Vagina (tissue), 2 donors: Measurements from ENCODE around the gene HLA-DOB. TPM values are rescaled to one million over a fixed set of nuclear protein-coding genes. Genes with fewer than 3 reads are reported as not detected.

Source experiments
- DNase-seq, 2 donors: peaks; one replicate each; pipeline ENCODE4 v3.0.0-alpha.2; 2017; ENCODE audit errors: extremely low spot score in 2 of 2
- H3K27ac ChIP-seq: fragments of 200-600 bp; sonication (generic); one replicate; pipeline ENCODE4 v1.5.1; 2019
- H3K27me3 ChIP-seq: fragments of 200-600 bp; sonication (generic); one replicate; pipeline ENCODE4 v1.5.1; 2019
- H3K36me3 ChIP-seq, 2 donors: fragments of 200-600 bp; sonication (generic); one replicate each; pipeline ENCODE4 v1.5.1; 2017 to 2019
- H3K4me1 ChIP-seq: fragments of 200-600 bp; sonication (generic); one replicate; pipeline ENCODE4 v1.5.1; 2019
- H3K4me3 ChIP-seq, 2 donors: fragments of 200-600 bp; sonication (generic); 1 replicate in 1 of 2; 2 replicates in 1 of 2; pipeline ENCODE4 v1.5.1; 2016 to 2019
- H3K9me3 ChIP-seq: fragments of 200-600 bp; sonication (generic); one replicate; pipeline ENCODE4 v1.5.1; 2019
- POLR2A ChIP-seq, 2 donors: fragments of 450-650 bp; IDR thresholded peaks; one replicate each; pipeline ENCODE4 v1.6.1; 2017; ENCODE audit warnings: antibody characterized with exemption in 2 of 2, mild to moderate bottlenecking in 2 of 2, moderate library complexity in 2 of 2
- POLR2AphosphoS5 ChIP-seq, 2 donors: sonication (generic); formaldehyde crosslinking; IDR thresholded peaks; one replicate each; pipeline ENCODE4 v1.9.0; 2017; ENCODE audit warnings: antibody characterized with exemption in 2 of 2, mild to moderate bottlenecking in 2 of 2, low read depth in 1 of 2; ENCODE audit not compliant: insufficient read depth in 1 of 2
- intact Hi-C: fragments of 100-400 bp; cut with DNase I; formaldehyde crosslinking; loops from one replicate; pipeline ENCODE4 v1.15.1; 2023
- total RNA-seq: library from RNA; depleted of rRNA; stranded (reverse); fragments of >200 nt; gene quantifications from one replicate; pipeline ENCODE4 v1.2.3, GENCODE V29; 2016
- TF ChIP-seq, protein P1 (sequence below), 3 experiments: fragments of 450-650 bp in 2 of 3; fragments of 200-600 bp in 1 of 3; sonication (generic) in 1 of 3; IDR thresholded peaks; one replicate each; pipeline ENCODE4 v1.5.1; 2017 to 2019; ENCODE audit warnings: antibody characterized with exemption in 3 of 3, mild to moderate bottlenecking in 2 of 3, moderate library complexity in 2 of 3

Gene HLA-DOB
- total RNA-seq, 1 donor from 2014 or later: 2.7 TPM

DNA sequence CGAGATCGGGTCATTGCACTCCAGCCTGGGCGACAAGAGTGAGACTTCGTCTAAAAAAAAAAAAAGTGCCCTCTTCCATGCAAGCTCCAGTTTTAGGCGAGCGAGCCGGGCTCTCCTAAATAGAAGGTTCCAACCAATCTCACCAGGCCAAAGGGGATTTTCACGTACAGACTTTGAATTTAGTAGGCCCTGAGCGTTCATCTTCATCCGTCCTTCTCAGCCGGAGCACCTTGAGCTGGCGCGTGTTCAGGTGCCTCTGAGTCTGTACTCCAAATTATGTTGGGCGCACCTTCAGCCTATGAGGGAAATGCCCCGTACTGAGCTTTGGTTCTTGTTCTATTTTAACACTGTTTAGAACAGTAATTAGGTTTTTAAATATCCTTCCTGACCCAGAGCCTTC is 22.6 kb upstream of the HLA-DOB start:
- intact Hi-C loops: no loop called here
- H3K36me3 ChIP-seq: peaks cover 0 to 19% of the 10 kb centered on the region in 2 donors
- H3K9me3 ChIP-seq: no peaks in the 10 kb centered on the region
- no peak for DNase-seq
- H3K4me1 ChIP-seq: peaks cover 36% of the 10 kb centered on the region
- no peaks in the 10 kb centered on the region for H3K27me3 ChIP-seq
- H3K27ac ChIP-seq: peak overlapping the region; percentile 92
- TF ChIP-seq POLR2A (IDR thresholded peaks at IDR 0.05): no peak
- no peak for TF ChIP-seq POLR2AphosphoS5 (IDR thresholded peaks at IDR 0.05; ENCODE audit: insufficient read depth in 1 of 2, low read depth in 1 of 2)
- TF ChIP-seq, protein P1, sequence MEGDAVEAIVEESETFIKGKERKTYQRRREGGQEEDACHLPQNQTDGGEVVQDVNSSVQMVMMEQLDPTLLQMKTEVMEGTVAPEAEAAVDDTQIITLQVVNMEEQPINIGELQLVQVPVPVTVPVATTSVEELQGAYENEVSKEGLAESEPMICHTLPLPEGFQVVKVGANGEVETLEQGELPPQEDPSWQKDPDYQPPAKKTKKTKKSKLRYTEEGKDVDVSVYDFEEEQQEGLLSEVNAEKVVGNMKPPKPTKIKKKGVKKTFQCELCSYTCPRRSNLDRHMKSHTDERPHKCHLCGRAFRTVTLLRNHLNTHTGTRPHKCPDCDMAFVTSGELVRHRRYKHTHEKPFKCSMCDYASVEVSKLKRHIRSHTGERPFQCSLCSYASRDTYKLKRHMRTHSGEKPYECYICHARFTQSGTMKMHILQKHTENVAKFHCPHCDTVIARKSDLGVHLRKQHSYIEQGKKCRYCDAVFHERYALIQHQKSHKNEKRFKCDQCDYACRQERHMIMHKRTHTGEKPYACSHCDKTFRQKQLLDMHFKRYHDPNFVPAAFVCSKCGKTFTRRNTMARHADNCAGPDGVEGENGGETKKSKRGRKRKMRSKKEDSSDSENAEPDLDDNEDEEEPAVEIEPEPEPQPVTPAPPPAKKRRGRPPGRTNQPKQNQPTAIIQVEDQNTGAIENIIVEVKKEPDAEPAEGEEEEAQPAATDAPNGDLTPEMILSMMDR (IDR thresholded peaks at IDR 0.05): no peak
- no peak overlapping the region for H3K4me3 ChIP-seq

DNA sequence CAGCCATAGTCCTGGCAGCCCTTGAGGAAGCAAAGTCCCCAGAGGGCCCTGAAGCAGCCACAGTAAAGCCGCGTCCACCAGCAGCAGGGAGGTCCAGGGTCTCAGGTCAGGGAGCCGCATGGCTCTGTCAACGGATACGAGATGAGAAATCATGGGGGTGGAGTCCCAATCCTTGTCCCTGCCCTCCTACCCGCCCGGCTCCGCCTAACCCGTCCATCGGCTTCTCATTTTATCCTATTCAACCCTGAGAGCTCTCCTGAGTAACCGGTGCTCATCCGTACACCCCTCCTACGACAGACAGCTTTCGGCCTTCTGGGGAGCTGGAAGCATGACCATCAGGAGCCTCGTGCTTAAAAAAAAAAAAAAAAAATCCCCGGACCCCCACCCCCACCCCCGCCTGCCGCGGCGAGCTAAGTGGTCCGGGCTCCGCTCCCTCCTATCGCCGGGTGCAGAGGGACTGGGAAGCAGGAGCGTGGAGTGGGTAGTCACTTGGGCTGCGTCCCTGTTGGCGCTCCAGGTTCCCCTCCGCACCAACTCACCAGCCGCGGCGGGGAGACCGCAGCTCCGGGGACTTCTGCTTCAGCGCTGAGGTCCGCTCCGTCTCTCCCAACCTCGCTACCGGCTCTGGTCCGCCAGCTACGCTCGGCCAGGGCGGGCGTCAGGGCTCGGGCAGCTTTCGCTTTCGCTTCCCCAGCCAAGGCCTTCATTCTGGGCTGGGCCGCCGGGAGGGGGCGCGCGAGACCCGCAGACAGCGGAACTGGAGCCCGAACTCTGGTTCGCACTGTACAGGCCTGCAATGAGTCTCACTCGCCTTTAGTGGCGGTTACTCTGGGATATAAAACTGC is 21.5 kb upstream of the HLA-DOB start, which contains the start of gene TAP2:
Gene TAP2, minus strand, starts transcription at position 626 of the 845 bp plus-strand sequence. Its CDS starts 506 bp downstream, at position 120.
- intact Hi-C loops: no loop called here
- DNase-seq: no peak
- H3K9me3 ChIP-seq: no peaks in the 10 kb centered on the region
- TF ChIP-seq POLR2AphosphoS5 (IDR thresholded peaks at IDR 0.05; ENCODE audit: insufficient read depth in 1 of 2, low read depth in 1 of 2) (peak; percentile 88 to 90), POLR2A (IDR thresholded peaks at IDR 0.05) (peak in 1 of 2 donors; percentile 44)
- TF ChIP-seq, protein P1 (IDR thresholded peaks at IDR 0.05): peak; percentile 86 to 98 (median 97)
- peaks cover 0 to 19% of the 10 kb centered on the region in 2 donors for H3K36me3 ChIP-seq
- H3K4me1 ChIP-seq: peaks cover 34% of the 10 kb centered on the region
- no peaks in the 10 kb centered on the region for H3K27me3 ChIP-seq
- H3K4me3 ChIP-seq: peak within 1 kb of the TSS; percentile 59 to 70
- peak within 1 kb of the TSS; percentile 92 for H3K27ac ChIP-seq

DNA sequence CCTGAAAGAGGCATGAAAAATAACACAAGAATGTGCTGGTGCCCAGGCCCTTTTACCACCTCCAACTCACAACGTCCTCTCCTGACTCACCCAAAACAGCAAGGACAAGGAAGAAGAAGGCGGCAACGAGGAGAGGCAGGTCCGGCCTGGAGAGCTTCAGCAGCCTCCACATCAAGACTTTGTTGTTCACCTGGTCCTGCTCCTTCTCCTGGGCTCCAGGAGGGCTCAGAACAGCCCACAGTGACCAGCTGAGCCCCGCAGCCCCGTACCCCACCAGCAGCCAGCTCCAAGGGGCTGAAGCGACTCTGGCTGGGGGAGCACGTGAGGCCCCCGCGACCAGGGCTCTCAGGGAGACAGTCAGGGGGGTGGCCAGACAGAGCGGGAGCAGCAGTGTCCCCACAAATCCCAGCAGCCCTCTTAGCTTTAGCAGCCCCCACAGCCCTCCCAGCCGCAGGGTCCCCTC is 20.9 kb upstream of the HLA-DOB start:
- no peak for DNase-seq
- intact Hi-C loops: no loop called here
- TF ChIP-seq, protein P1 (IDR thresholded peaks at IDR 0.05): no peak
- TF ChIP-seq POLR2AphosphoS5 (IDR thresholded peaks at IDR 0.05; ENCODE audit: insufficient read depth in 1 of 2, low read depth in 1 of 2): no peak
- TF ChIP-seq POLR2A (IDR thresholded peaks at IDR 0.05): no peak
- Histone ChIP-seq H3K9me3 (no peaks in the 10 kb centered on the region), H3K4me1 (peaks cover 27% of the 10 kb centered on the region), H3K36me3 (peaks cover 0 to 19% of the 10 kb centered on the region in 2 donors), H3K27ac (peak overlapping the region; percentile 92), H3K27me3 (no peaks in the 10 kb centered on the region), H3K4me3 (peak overlapping the region; percentile 59 to 70)

DNA sequence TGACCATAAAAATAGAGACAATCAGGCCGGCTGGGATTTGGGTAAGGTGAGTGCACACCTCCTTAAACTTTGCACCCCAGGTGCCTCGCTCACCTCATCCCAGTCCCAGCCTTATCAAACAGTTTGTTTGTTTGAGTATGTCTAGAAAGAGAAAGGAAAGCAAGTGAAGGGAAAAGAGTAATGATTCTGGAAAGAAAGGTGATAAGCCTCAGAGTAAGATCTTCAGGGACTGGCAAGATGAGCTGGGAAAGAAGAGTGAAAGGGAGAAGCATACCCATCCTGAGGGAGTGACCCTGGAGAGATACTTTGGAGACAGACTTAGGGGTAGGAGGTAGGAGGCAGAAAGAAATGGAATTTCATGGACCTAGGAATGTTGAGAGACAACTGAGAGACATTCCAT is 20.1 kb upstream of the HLA-DOB start:
- H3K4me3 ChIP-seq: no peak overlapping the region
- intact Hi-C loops: no loop called here
- H3K36me3 ChIP-seq: peaks cover 0 to 23% of the 10 kb centered on the region in 2 donors
- no peak for TF ChIP-seq POLR2A (IDR thresholded peaks at IDR 0.05)
- TF ChIP-seq, protein P1 (IDR thresholded peaks at IDR 0.05): no peak
- TF ChIP-seq POLR2AphosphoS5 (IDR thresholded peaks at IDR 0.05; ENCODE audit: insufficient read depth in 1 of 2, low read depth in 1 of 2): no peak
- H3K4me1 ChIP-seq: peaks cover 19% of the 10 kb centered on the region
- no peaks in the 10 kb centered on the region for H3K9me3 ChIP-seq
- H3K27ac ChIP-seq: no peak overlapping the region
- no peak for DNase-seq
- H3K27me3 ChIP-seq: no peaks in the 10 kb centered on the region
